GM23338 (cell line): ENCODE measurements around the gene KRTAP5-6. TPM values are rescaled to one million over a fixed set of nuclear protein-coding genes. Genes with fewer than 3 reads are reported as not detected.

Experiments
- ATAC-seq: fragments of 200-7000 bp; cut with Tn5 transposase; 3 replicates; pipeline ENCODE4 v1.9.1; 2020
- DNase-seq: peaks from one replicate; pipeline ENCODE4 v3.0.0-alpha.2; 2015; ENCODE audit warnings: low spot score
- H2AFZ ChIP-seq: fragments of 200-600 bp; sonication (generic); 2 replicates; pipeline ENCODE4 v1.8.0; 2016; ENCODE audit warnings: antibody characterized with exemption, mild to moderate bottlenecking, moderate library complexity
- H3F3A ChIP-seq: fragments of 200-600 bp; sonication (generic); replicated peaks from 2 replicates; pipeline ENCODE4 v1.8.0; 2017; ENCODE audit warnings: antibody characterized with exemption, mixed run types, low read depth
- H3K27ac ChIP-seq: fragments of 200-600 bp; sonication (generic); 2 replicates; pipeline ENCODE4 v1.6.1; 2016; ENCODE audit warnings: low read depth
- H3K27me3 ChIP-seq: fragments of 200-600 bp; sonication (generic); 2 replicates; pipeline ENCODE4 v1.8.0; 2016; ENCODE audit warnings: mild to moderate bottlenecking, mixed run types, moderate library complexity; ENCODE audit not compliant: insufficient read depth
- H3K36me3 ChIP-seq: fragments of 200-600 bp; sonication (generic); 2 replicates; pipeline ENCODE4 v1.8.0; 2016; ENCODE audit warnings: mild to moderate bottlenecking; ENCODE audit not compliant: insufficient read depth
- H3K4me1 ChIP-seq: fragments of 200-600 bp; sonication (generic); 2 replicates; pipeline ENCODE4 v1.8.0; 2016; ENCODE audit warnings: mild to moderate bottlenecking, moderate library complexity; ENCODE audit not compliant: insufficient read depth
- H3K4me2 ChIP-seq: fragments of 200-600 bp; sonication (generic); 2 replicates; pipeline ENCODE4 v1.7.1; 2017; ENCODE audit warnings: mixed run types
- H3K4me3 ChIP-seq: fragments of 200-600 bp; sonication (generic); 2 replicates; pipeline ENCODE4 v1.6.1; 2016; ENCODE audit warnings: mixed run types
- H3K79me2 ChIP-seq: fragments of 200-600 bp; sonication (generic); replicated peaks from 2 replicates; pipeline ENCODE4 v1.8.0; 2017; ENCODE audit warnings: mild to moderate bottlenecking; ENCODE audit not compliant: insufficient read depth
- H3K9me2 ChIP-seq: fragments of 200-600 bp; sonication (generic); 2 replicates; pipeline ENCODE4 v1.8.0; 2017; ENCODE audit not compliant: insufficient read depth
- H4K20me1 ChIP-seq: fragments of 200-600 bp; sonication (generic); replicated peaks from 2 replicates; pipeline ENCODE4 v1.8.0; 2017; ENCODE audit warnings: mild to moderate bottlenecking; ENCODE audit not compliant: insufficient read depth
- H3K27ac Mint-ChIP-seq: 2 replicates; pipeline ENCODE4 v1.8.0; 2020; ENCODE audit warnings: inconsistent platforms, mild to moderate bottlenecking, moderate library complexity, mixed read lengths
- H3K27me3 Mint-ChIP-seq: 3 replicates; pipeline ENCODE4 v1.8.0; 2022; ENCODE audit warnings: low read depth, mild to moderate bottlenecking, moderate library complexity, mixed read lengths, inconsistent platforms; ENCODE audit not compliant: insufficient read depth, poor library complexity
- H3K36me3 Mint-ChIP-seq: 3 replicates; pipeline ENCODE4 v1.8.0; 2021; ENCODE audit warnings: low read depth, mild to moderate bottlenecking, inconsistent platforms, moderate library complexity, mixed read lengths
- H3K4me1 Mint-ChIP-seq: 3 replicates; pipeline ENCODE4 v1.8.0; 2020; ENCODE audit warnings: mild to moderate bottlenecking, inconsistent platforms, mixed read lengths
- H3K4me3 Mint-ChIP-seq: 3 replicates; pipeline ENCODE4 v1.8.0; 2021; ENCODE audit warnings: moderate library complexity, mild to moderate bottlenecking, inconsistent platforms, mixed read lengths
- H3K9me3 Mint-ChIP-seq: 3 replicates; pipeline ENCODE4 v1.8.0; 2020; ENCODE audit warnings: moderate library complexity, mild to moderate bottlenecking, inconsistent platforms, mixed read lengths
- CREB1 ChIP-seq: fragments of 250-450 bp; sonication (Bioruptor Pico); IDR thresholded peaks from 2 replicates; pipeline ENCODE4 v1.5.0; 2020; ENCODE audit warnings: low read depth, mild to moderate bottlenecking, moderate library complexity
- CTCF ChIP-seq, 2 experiments: fragments of 200-600 bp in 1 of 2; sonication (generic) in 1 of 2; conservative IDR thresholded peaks; 2 replicates each; pipeline versions ENCODE4 v1.5.1 to v1.6.1; 2016 to 2017; ENCODE audit warnings: antibody characterized with exemption in 2 of 2, low read depth in 2 of 2, mild to moderate bottlenecking in 2 of 2, moderate library complexity in 1 of 2
- ETS1 ChIP-seq: IDR thresholded peaks from 2 replicates; pipeline ENCODE4 v1.6.1; 2016; ENCODE audit warnings: antibody characterized with exemption
- EZH2 ChIP-seq: fragments of 200-600 bp; sonication (generic); IDR thresholded peaks from one replicate; pipeline ENCODE4 v1.8.0; 2017; ENCODE audit warnings: antibody characterized with exemption, mild to moderate bottlenecking, low read depth; ENCODE audit not compliant: unreplicated experiment
- EZH2phosphoT487 ChIP-seq: fragments of 200-600 bp; sonication (generic); IDR thresholded peaks from one replicate; pipeline ENCODE4 v1.8.1; 2018; ENCODE audit warnings: antibody characterized with exemption; ENCODE audit not compliant: unreplicated experiment
- JUNB ChIP-seq: IDR thresholded peaks from one replicate; pipeline ENCODE4 v1.6.1; 2016; ENCODE audit warnings: antibody characterized with exemption; ENCODE audit not compliant: unreplicated experiment
- NANOG ChIP-seq: IDR thresholded peaks from 2 replicates; pipeline ENCODE4 v1.6.1; 2016; ENCODE audit warnings: antibody characterized with exemption, borderline replicate concordance
- POLR2AphosphoS5 ChIP-seq: IDR thresholded peaks from 2 replicates; pipeline ENCODE4 v1.6.1; 2016; ENCODE audit warnings: antibody characterized with exemption, low read depth
- REST ChIP-seq: IDR thresholded peaks from one replicate; pipeline ENCODE4 v1.6.1; 2018; ENCODE audit warnings: antibody characterized with exemption; ENCODE audit not compliant: unreplicated experiment
- STAT1 ChIP-seq: IDR thresholded peaks from one replicate; pipeline ENCODE4 v1.6.1; 2016; ENCODE audit warnings: antibody characterized with exemption; ENCODE audit not compliant: unreplicated experiment
- ZNF114 ChIP-seq: fragments of 250-450 bp; sonication (Bioruptor Pico); IDR thresholded peaks from 2 replicates; pipeline ENCODE4 v1.5.0; 2020; ENCODE audit warnings: mild to moderate bottlenecking, moderate library complexity
- ZNF331 ChIP-seq: fragments of 250-450 bp; sonication (Bioruptor Pico); IDR thresholded peaks from 2 replicates; pipeline ENCODE4 v1.5.0; 2020; ENCODE audit warnings: low read depth, mild to moderate bottlenecking, moderate library complexity
- polyA plus RNA-seq: library from polyadenylated mRNA; unstranded; fragments of >200 nt; fragmentation: Nextera tagmentation; extraction: Ambion mirVana; gene quantifications from 2 replicates; pipeline ENCODE4 v1.2.1, GENCODE V29; 2016
- total RNA-seq: library from RNA; depleted of rRNA; stranded (reverse); fragments of >200 nt; shearing (Covaris generic); gene quantifications from 2 replicates; pipeline ENCODE4 v1.2.3, GENCODE V29; 2014

KRTAP5-6 gene
- total and polyA plus RNA-seq, 2 experiments from 2014 or later, result not detected

DNA sequence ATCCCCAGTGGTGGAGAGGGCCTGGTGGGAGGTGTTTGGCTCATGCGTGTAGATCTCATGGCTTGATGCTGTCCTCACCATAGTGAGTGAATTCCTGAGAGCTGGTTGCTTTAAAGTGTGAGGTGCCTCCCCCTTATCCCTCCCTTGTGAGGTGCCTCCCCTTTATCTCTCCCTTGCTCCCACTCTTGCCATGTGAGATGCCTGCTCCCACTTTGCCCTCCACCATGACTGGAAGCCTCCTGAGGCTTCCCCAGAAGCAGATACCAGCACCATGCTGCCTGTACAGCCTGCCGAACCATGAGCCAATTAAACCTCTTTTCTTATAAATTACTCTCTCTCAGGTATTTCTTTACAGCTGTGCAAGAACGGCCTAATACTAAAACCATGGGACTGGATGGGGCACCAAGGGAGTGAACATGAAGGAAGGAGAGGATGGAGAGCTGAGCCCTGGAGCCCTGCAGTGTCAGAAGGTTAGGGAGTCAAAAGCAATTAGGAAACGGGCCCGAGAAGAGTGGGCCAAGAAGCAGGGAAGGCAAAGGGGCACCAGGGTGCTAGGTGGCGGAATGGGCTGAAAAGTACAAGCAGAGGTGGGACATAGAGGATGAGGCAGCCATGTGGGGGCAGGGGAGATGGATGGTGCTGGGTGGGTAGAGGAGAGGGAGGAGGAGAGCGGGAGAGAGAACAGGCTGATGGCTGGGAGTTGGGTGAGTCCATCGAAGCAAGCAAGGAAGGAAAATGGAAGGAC lies 44.0 kb downstream of the KRTAP5-6 start:
- Histone ChIP-seq H3K79me2 (no peaks in the 10 kb centered on the region), H3F3A (peaks cover 5% of the 10 kb centered on the region; the same call in 1 of the 2 replicates), H3K4me1 (no peaks in the 10 kb centered on the region), H3K9me2 (peaks cover 6% of the 10 kb centered on the region; the same call in 1 of the 2 replicates), H2AFZ (no peak overlapping the region), H3K36me3 (no peaks in the 10 kb centered on the region), H3K4me2 (no peak overlapping the region), H3K27ac (no peak overlapping the region), H3K27me3 (no peaks in the 10 kb centered on the region; the same call in 1 of the 2 replicates), H3K4me3 (no peak overlapping the region), H4K20me1 (no peaks in the 10 kb centered on the region)
- no peak for ATAC-seq
- Mint-ChIP-seq H3K4me3 (no peak overlapping the region), H3K27me3 (peaks cover 17% of the 10 kb centered on the region), H3K4me1 (no peaks in the 10 kb centered on the region), H3K36me3 (no peaks in the 10 kb centered on the region; the same call in 2 of the 3 replicates), H3K9me3 (peaks cover 10% of the 10 kb centered on the region), H3K27ac (no peak overlapping the region)
- DNase-seq, result no peak
- TF ChIP-seq CREB1 (CRISPR knock-in tag), result no peak
- no peak for TF ChIP-seq STAT1
- no peak for TF ChIP-seq POLR2AphosphoS5
- no peak for TF ChIP-seq ZNF114
- TF ChIP-seq ZNF331 (CRISPR knock-in tag), result no peak
- no peak for TF ChIP-seq REST
- no peak for TF ChIP-seq JUNB
- TF ChIP-seq ETS1, result no peak

GRCh38 chr11:1741741-1742140 lies 44.7 kb downstream of the KRTAP5-6 start:
- Histone ChIP-seq H3K9me2 (0 out of 2 replicates have a peak, but pooled peaks cover 6% of the 10 kb centered on the region), H3K27ac (no peak overlapping the region), H3K4me2 (no peak overlapping the region), H2AFZ (no peak overlapping the region), H3K79me2 (no peaks in the 10 kb centered on the region), H3K36me3 (no peaks in the 10 kb centered on the region), H3F3A (peaks cover 9% of the 10 kb centered on the region; the same call in 1 of the 2 replicates), H3K4me3 (no peak overlapping the region), H3K4me1 (no peaks in the 10 kb centered on the region), H3K27me3 (no peaks in the 10 kb centered on the region; the same call in 1 of the 2 replicates), H4K20me1 (no peaks in the 10 kb centered on the region)
- no peak for DNase-seq
- H3K27me3 Mint-ChIP-seq, result peaks cover 19% of the 10 kb centered on the region
- H3K4me1 Mint-ChIP-seq, result no peaks in the 10 kb centered on the region
- no peak for ATAC-seq
- peaks cover 9% of the 10 kb centered on the region for H3K9me3 Mint-ChIP-seq
- no peak overlapping the region for H3K27ac Mint-ChIP-seq
- peaks cover 2% of the 10 kb centered on the region; the same call in 2 of the 3 replicates for H3K36me3 Mint-ChIP-seq
- no peak overlapping the region for H3K4me3 Mint-ChIP-seq
- TF ChIP-seq STAT1 (no peak), NANOG (no peak), EZH2 (no peak), ZNF114 (no peak), JUNB (no peak), CREB1 (CRISPR knock-in tag) (no peak), CTCF (conservative IDR thresholded peaks at IDR 0.05; ENCODE audit: low read depth in 2 of 2) (no peak), EZH2phosphoT487 (no peak), ZNF331 (CRISPR knock-in tag) (no peak), REST (no peak)
